Stomach (tissue), 4 donors: ENCODE results near the gene MBP.

Source experiments
- POLR2AphosphoS5 ChIP-seq, 3 donors: sonication (generic); formaldehyde crosslinking; IDR thresholded peaks; one replicate each; pipeline ENCODE4 v1.6.1; 2016; ENCODE audit warnings: antibody characterized with exemption in 3 of 3
- TF ChIP-seq, protein P1 (sequence below), 7 experiments: fragments of 450-650 bp in 4 of 7; fragments of 200-600 bp in 3 of 7; sonication (generic) in 3 of 7; IDR thresholded peaks; one replicate each; pipeline ENCODE4 v1.5.1; 2016 to 2019; ENCODE audit warnings: antibody characterized with exemption in 7 of 7, control low read depth in 2 of 7, mild to moderate bottlenecking in 1 of 7

DNA sequence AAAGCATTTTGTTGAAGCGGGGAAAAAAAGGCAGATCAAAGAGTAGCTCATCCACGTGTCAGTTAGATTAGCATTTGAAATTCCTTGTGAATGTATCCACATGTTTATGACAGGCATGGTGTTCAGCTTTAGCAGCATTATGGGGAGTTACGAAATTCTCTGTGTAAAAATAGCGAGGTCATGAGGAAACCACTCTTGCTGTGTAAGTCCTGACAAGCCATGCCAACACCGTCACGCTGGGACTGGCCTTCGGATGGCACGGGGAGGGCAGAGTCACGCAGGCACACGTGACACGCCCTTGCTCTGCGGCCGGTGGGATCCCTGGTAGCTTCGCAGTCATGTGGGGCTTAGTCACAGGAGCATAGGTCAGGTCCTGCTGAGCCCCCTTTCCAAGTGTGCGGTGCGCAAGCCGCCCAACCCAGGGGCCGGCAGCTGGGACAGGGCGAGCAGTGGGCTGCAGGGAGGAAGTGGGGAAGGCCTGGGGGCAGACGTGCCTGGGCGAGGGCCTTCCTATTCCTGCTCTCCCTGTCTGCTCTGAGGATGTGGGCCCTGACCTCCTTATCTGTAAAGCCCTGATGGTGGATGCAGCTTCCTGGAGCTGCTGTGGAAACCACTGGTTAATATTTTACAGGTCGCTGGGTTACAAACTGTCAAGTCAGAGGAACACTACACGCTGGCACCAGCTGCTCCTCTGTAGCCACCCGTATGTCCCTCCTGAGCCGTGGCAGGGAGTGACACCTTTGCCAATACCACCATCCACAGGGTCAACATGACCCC lies 18.0 kb downstream of the MBP start:
- TF ChIP-seq, protein P1, sequence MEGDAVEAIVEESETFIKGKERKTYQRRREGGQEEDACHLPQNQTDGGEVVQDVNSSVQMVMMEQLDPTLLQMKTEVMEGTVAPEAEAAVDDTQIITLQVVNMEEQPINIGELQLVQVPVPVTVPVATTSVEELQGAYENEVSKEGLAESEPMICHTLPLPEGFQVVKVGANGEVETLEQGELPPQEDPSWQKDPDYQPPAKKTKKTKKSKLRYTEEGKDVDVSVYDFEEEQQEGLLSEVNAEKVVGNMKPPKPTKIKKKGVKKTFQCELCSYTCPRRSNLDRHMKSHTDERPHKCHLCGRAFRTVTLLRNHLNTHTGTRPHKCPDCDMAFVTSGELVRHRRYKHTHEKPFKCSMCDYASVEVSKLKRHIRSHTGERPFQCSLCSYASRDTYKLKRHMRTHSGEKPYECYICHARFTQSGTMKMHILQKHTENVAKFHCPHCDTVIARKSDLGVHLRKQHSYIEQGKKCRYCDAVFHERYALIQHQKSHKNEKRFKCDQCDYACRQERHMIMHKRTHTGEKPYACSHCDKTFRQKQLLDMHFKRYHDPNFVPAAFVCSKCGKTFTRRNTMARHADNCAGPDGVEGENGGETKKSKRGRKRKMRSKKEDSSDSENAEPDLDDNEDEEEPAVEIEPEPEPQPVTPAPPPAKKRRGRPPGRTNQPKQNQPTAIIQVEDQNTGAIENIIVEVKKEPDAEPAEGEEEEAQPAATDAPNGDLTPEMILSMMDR (IDR thresholded peaks at IDR 0.05) = no peak
- peak; percentile 63 to 83 (median 72) for TF ChIP-seq POLR2AphosphoS5 (IDR thresholded peaks at IDR 0.05)
